Cardiac fibroblast (primary cell): Measurements from ENCODE around the gene PRKN.

Experiments
- DNase-seq, 2 donors: peaks; one replicate each; pipeline versions ENCODE4 v3.0.0 to v3.0.0-alpha.2; 2010; ENCODE audit warnings: low read depth in 2 of 2
- H3K4me3 ChIP-seq, 2 donors: replicated peaks in 1 of 2; 1 replicate in 1 of 2; 2 replicates in 1 of 2; pipeline ENCODE4 v1.5.1; 2011; ENCODE audit warnings: low read depth in 2 of 2, low read length in 2 of 2, mild to moderate bottlenecking in 2 of 2, moderate library complexity in 1 of 2
- CTCF ChIP-seq: IDR thresholded peaks from one replicate; pipeline ENCODE4 v1.5.1; 2011; ENCODE audit warnings: low read depth, mild to moderate bottlenecking, low read length, inconsistent platforms

The PRKN gene

DNA sequence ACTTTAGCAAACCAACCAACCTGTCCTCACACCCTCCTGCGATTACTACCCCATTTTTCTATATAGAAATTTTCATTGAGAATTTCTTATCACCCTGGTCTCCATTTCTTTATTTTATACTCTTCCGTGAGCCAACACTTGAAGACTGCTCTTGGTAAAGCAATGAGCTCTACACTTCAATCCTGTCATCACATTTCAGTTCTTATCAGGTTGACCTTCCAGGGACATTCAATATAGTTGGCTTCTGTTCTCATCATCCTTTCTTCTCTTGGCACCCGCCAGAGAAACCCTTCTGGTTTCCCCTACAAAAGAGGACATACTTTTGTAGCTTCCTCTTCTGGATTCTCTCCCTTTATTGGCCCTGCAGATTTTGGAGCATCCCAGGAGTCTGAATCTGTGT, 279.3 kb downstream of the PRKN start:
- no peak overlapping the region for H3K4me3 ChIP-seq
- no peak for DNase-seq
- TF ChIP-seq CTCF, result no peak

GRCh38 chr6:162443101-162443500, 284.5 kb downstream of the PRKN start:
- DNase-seq, result no peak
- H3K4me3 ChIP-seq, result no peak overlapping the region
- TF ChIP-seq CTCF, result no peak

DNA sequence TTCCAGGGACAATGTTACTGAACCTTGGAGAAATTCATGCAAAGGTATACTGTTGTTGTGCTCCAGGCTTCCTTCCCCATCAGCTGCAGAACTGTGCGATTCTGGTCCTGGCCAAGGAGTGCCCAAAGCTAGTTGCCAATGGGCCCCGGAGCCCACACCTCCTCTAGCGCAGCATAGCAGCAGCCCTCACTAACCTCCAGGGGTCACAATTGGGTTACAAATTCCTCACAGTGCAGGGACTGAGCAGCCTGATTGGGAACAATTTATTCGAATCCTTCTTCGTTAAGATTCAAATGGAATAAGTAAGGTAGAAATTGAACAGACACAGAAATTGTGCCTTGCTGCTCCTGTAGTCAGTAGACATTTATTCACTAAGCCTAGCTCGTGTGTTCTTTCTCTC, 284.9 kb downstream of the PRKN start:
- TF ChIP-seq CTCF, result no peak
- no peak overlapping the region for H3K4me3 ChIP-seq
- DNase-seq, result peak in 1 of 2 donors; percentile 6

- no peak for DNase-seq
- no peak overlapping the region for H3K4me3 ChIP-seq
- no peak for TF ChIP-seq CTCF
Observed at GRCh38 chr6:162441991-162442390, 285.6 kb downstream of the PRKN start.

DNA sequence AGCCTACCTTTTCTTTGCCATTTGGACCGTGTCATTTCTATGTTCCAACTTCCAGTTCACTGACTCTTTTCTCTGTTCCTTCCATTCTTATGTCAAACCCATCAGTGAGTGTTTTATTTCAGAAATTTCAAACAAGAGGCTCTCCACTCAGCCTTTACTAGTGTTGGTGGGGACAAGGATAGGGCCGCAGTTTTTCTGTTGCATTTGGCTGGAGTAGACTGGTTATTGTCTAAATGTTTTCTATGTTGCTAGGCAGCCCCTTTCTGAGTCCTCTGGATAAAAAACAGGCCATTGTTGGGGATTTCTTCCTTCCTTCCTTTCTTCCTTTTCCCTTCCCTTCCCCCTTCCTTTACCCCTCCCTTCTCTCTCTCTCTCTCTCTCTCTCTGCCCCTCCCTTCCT, 288.6 kb downstream of the PRKN start:
- DNase-seq, result no peak
- H3K4me3 ChIP-seq, result no peak overlapping the region

DNA sequence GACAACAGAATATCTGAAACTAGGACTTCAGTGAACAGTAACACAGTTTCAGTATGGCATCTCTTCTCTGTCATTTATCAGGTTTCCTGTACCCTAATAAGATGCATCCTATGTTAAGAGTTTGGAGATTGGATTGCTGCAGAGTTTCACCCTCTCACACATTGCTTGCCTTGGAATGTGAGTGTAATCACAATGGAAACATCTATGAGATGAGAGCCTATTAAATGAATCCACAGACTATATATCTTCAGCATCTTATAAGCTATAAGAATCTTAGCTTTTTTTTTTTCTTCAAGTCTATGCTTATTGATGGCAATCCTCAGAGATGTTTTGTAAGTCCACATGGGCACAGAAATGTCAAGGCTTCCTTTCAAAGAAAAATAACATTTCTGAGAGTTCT, 292.5 kb downstream of the PRKN start:
- DNase-seq, result no peak
- H3K4me3 ChIP-seq, result no peak overlapping the region
- TF ChIP-seq CTCF, result no peak

More for the DNA sequence above, 288.6 kb downstream of the PRKN start:
- no peak for TF ChIP-seq CTCF

GRCh38 chr6:162421004-162421403, 306.6 kb downstream of the PRKN start:
- no peak overlapping the region for H3K4me3 ChIP-seq
- no peak for DNase-seq
- TF ChIP-seq CTCF, result no peak
